HG02970 (cell line): Measurements from ENCODE around the gene CNOT10.
"Not testable (repeated sequence)": the region's sequence is repeated elsewhere in the genome, so short reads cannot be mapped to it uniquely, and the experiment has no call there.

Experiments used
- ATAC-seq: cut with Tn5 transposase; IDR thresholded peaks from one replicate; pipeline ENCODE4 v1.9.1; 2021; ENCODE audit warnings: mild to moderate bottlenecking, moderate library complexity, moderate number of reproducible peaks; ENCODE audit not compliant: unreplicated experiment, low FRiP score

CNOT10 gene

GRCh38 chr3:32684800-32685542 is at the start of gene CNOT10:
CNOT10 (plus strand) TSS chr3:32685188; CDS start chr3:32685461, 273 bp downstream.
- peak; percentile 99 for ATAC-seq

GRCh38 chr3:32640939-32641338 is 44.0 kb upstream of the CNOT10 start:
- no peak for ATAC-seq

GRCh38 chr3:32641356-32641755 is 43.6 kb upstream of the CNOT10 start:
- ATAC-seq, result no peak

- ATAC-seq, result no peak
Observed at GRCh38 chr3:32643354-32643753, 41.6 kb upstream of the CNOT10 start.

- no peak for ATAC-seq
Observed at GRCh38 chr3:32643816-32644215, 41.2 kb upstream of the CNOT10 start.

GRCh38 chr3:32644380-32644779 is 40.6 kb upstream of the CNOT10 start:
- no peak for ATAC-seq

- no peak for ATAC-seq
Observed at GRCh38 chr3:32646761-32647160, 38.2 kb upstream of the CNOT10 start.

- ATAC-seq, result not testable (repeated sequence)
Observed at GRCh38 chr3:32652337-32653100, 32.5 kb upstream of the CNOT10 start.

- no peak for ATAC-seq
Observed at GRCh38 chr3:32655167-32655566, 29.8 kb upstream of the CNOT10 start.

GRCh38 chr3:32660634-32661033 is 24.4 kb upstream of the CNOT10 start:
- ATAC-seq, result no peak

- ATAC-seq, result no peak
Observed at GRCh38 chr3:32662647-32663046, 22.3 kb upstream of the CNOT10 start.

- ATAC-seq, result not testable (repeated sequence)
Observed at GRCh38 chr3:32664630-32665075, 20.3 kb upstream of the CNOT10 start.

GRCh38 chr3:32667072-32667582 is 17.9 kb upstream of the CNOT10 start:
- no peak for ATAC-seq

- ATAC-seq, result not testable (repeated sequence)
Observed at GRCh38 chr3:32669226-32669625, 15.8 kb upstream of the CNOT10 start.

- not testable (repeated sequence) for ATAC-seq
Observed at GRCh38 chr3:32673730-32674129, 11.3 kb upstream of the CNOT10 start.

- no peak for ATAC-seq
Observed at GRCh38 chr3:32675164-32675563, 9.8 kb upstream of the CNOT10 start.

- ATAC-seq, result no peak
Observed at GRCh38 chr3:32675650-32676049, 9.3 kb upstream of the CNOT10 start.

GRCh38 chr3:32681811-32682210 is 3.2 kb upstream of the CNOT10 start:
- ATAC-seq, result no peak

- ATAC-seq, result no peak
Observed at GRCh38 chr3:32684029-32684799, 774 bp upstream of the CNOT10 start.

GRCh38 chr3:32685543-32686185 is 676 bp downstream of the CNOT10 start:
- peak; percentile 12 for ATAC-seq
